HepG2 (cell line): ENCODE measurements around the gene ATG2A. TPM values are rescaled to one million over a fixed set of nuclear protein-coding genes. Genes with fewer than 3 reads are reported as not detected.

ENCODE experiments used
- ARNTL ChIP-seq: sonication (generic); formaldehyde crosslinking; IDR thresholded peaks from 2 replicates; pipeline ENCODE4 v1.4.0; 2020; ENCODE audit warnings: mild to moderate bottlenecking, missing genetic modification reagents
- CBX5 ChIP-seq: sonication (generic); formaldehyde crosslinking; IDR thresholded peaks from 2 replicates; pipeline ENCODE4 v1.4.0; 2020; ENCODE audit warnings: missing genetic modification reagents, borderline replicate concordance
- CCDC6 ChIP-seq: sonication (generic); formaldehyde crosslinking; IDR thresholded peaks from 2 replicates; pipeline ENCODE4 v1.8.1; 2022; ENCODE audit warnings: mild to moderate bottlenecking, missing genetic modification reagents, moderate library complexity
- CHD4 ChIP-seq: fragments of 200-600 bp; sonication (generic); IDR thresholded peaks from 2 replicates; pipeline ENCODE4 v1.7.0; 2017; ENCODE audit warnings: mild to moderate bottlenecking, low read length, borderline replicate concordance
- DNMT3B ChIP-seq: conservative IDR thresholded peaks from 2 replicates; pipeline ENCODE4 v1.6.1; 2016; ENCODE audit warnings: missing biosample characterization, control low read depth
- ELF4 ChIP-seq: sonication (generic); formaldehyde crosslinking; IDR thresholded peaks from 2 replicates; pipeline ENCODE4 v1.5.0; 2020; ENCODE audit warnings: missing genetic modification reagents, mild to moderate bottlenecking, moderate library complexity, borderline replicate concordance
- FOXO1 ChIP-seq: sonication (generic); formaldehyde crosslinking; IDR thresholded peaks from 2 replicates; pipeline ENCODE4 v1.4.0; 2020; ENCODE audit warnings: missing genetic modification reagents
- KMT2B ChIP-seq: IDR thresholded peaks from 2 replicates; pipeline ENCODE4 v1.6.1; 2016; ENCODE audit warnings: missing genetic modification reagents, missing compliant biosample characterization
- MAFG ChIP-seq: sonication (generic); formaldehyde crosslinking; IDR thresholded peaks from 2 replicates; pipeline ENCODE4 v1.5.1; 2020; ENCODE audit warnings: mild to moderate bottlenecking, missing genetic modification reagents
- NFKBIZ ChIP-seq: IDR thresholded peaks from 2 replicates; pipeline ENCODE4 v1.6.1; 2018; ENCODE audit warnings: missing genetic modification reagents, missing compliant biosample characterization
- NR1H2 ChIP-seq: sonication (generic); formaldehyde crosslinking; IDR thresholded peaks from 2 replicates; pipeline ENCODE4 v1.8.1; 2022; ENCODE audit warnings: low read depth, missing genetic modification reagents, borderline replicate concordance
- PCBP1 ChIP-seq: fragments of 200-400 bp; formaldehyde crosslinking; IDR thresholded peaks from 2 replicates; pipeline ENCODE4 v1.6.1; 2017; ENCODE audit warnings: mild to moderate bottlenecking, low read depth, low read length, borderline replicate concordance
- PHF8 ChIP-seq: sonication (generic); formaldehyde crosslinking; IDR thresholded peaks from 2 replicates; pipeline ENCODE4 v1.5.0; 2020; ENCODE audit warnings: missing genetic modification reagents
- SP1 ChIP-seq, 2 experiments: fragments of 450-650 bp in 1 of 2; sonication (generic) in 1 of 2; formaldehyde crosslinking in 1 of 2; IDR thresholded peaks; 2 replicates each; pipeline versions ENCODE4 v1.4.0 to v1.6.1; 2016 to 2020; ENCODE audit warnings: missing genetic modification reagents in 1 of 2
- SP140L ChIP-seq: sonication (generic); formaldehyde crosslinking; IDR thresholded peaks from 2 replicates; pipeline ENCODE4 v1.4.0; 2020; ENCODE audit warnings: missing genetic modification reagents, borderline replicate concordance
- WIZ ChIP-seq: sonication (generic); formaldehyde crosslinking; IDR thresholded peaks from 2 replicates; pipeline ENCODE4 v1.5.1; 2020; ENCODE audit warnings: mild to moderate bottlenecking, missing genetic modification reagents
- ZFP1 ChIP-seq: IDR thresholded peaks from 2 replicates; pipeline ENCODE4 v1.6.1; 2016
- ZNF160 ChIP-seq: sonication (generic); formaldehyde crosslinking; IDR thresholded peaks from 2 replicates; pipeline ENCODE4 v1.8.0; 2022; ENCODE audit warnings: mild to moderate bottlenecking, inconsistent platforms, missing genetic modification reagents
- ZNF256 ChIP-seq: sonication (generic); formaldehyde crosslinking; conservative IDR thresholded peaks from 2 replicates; pipeline ENCODE4 v1.4.0; 2020; ENCODE audit warnings: missing genetic modification reagents
- ZNF260 ChIP-seq: sonication (generic); formaldehyde crosslinking; IDR thresholded peaks from 2 replicates; pipeline ENCODE4 v1.4.0; 2020; ENCODE audit warnings: missing genetic modification reagents, low read depth, mild to moderate bottlenecking, borderline replicate concordance
- ZNF556 ChIP-seq: sonication (generic); formaldehyde crosslinking; IDR thresholded peaks from 2 replicates; pipeline ENCODE4 v1.4.0; 2020; ENCODE audit warnings: mild to moderate bottlenecking, missing genetic modification reagents, borderline replicate concordance
- ZNF589 ChIP-seq: sonication (generic); formaldehyde crosslinking; conservative IDR thresholded peaks from 2 replicates; pipeline ENCODE4 v1.8.0; 2022; ENCODE audit warnings: mild to moderate bottlenecking, moderate library complexity, missing genetic modification reagents
- ZSCAN5A ChIP-seq: sonication (generic); formaldehyde crosslinking; IDR thresholded peaks from 2 replicates; pipeline ENCODE4 v1.8.0; 2022; ENCODE audit warnings: mild to moderate bottlenecking, missing genetic modification reagents, borderline replicate concordance
- polyA plus RNA-seq, 8 experiments: library from polyadenylated mRNA; depleted of rRNA in 3 of 8; stranded (reverse) in 7 of 8; unstranded in 1 of 8; fragments of >200 nt; fragmentation: Illumina TruSeq in 4 of 8; extraction: Trizol in 4 of 8; gene quantifications; 2 replicates each; pipeline versions ENCODE4 v1.2.1 to v1.2.3, GENCODE V29; 2011 to 2016; ENCODE audit warnings: low read depth in 4 of 8, missing spikeins in 1 of 8, mixed read lengths in 1 of 8; ENCODE audit not compliant: insufficient read depth in 1 of 8
- total RNA-seq, 5 experiments: library from RNA; depleted of rRNA; stranded (reverse); fragments of >200 nt; fragmentation: Illumina TruSeq; extraction: Trizol; gene quantifications; 2 replicates each; pipeline ENCODE4 v1.2.3, GENCODE V29; 2016; ENCODE audit warnings: low read depth in 1 of 5
- TF ChIP-seq, protein P1 (sequence below): sonication (generic); formaldehyde crosslinking; conservative IDR thresholded peaks from 2 replicates; pipeline ENCODE4 v1.8.1; 2023; ENCODE audit warnings: missing genetic modification reagents
- TF ChIP-seq, protein P2 (sequence below): sonication (generic); formaldehyde crosslinking; IDR thresholded peaks from 2 replicates; pipeline ENCODE4 v1.4.0; 2020; ENCODE audit warnings: missing genetic modification reagents

The ATG2A gene
- total and polyA plus RNA-seq, 2 of the 13 experiments (the other 11 are each of a cell fraction or from before 2014, with no cell fraction given): 6.7 to 8.0 TPM

GRCh38 chr11:64893194-64894069 lies 23.6 kb downstream of the ATG2A start (continued):
- TF ChIP-seq MAFG (CRISPR knock-in tag) (no peak), NFKBIZ (peak; percentile 53; the same call in 1 of the 2 replicates), CBX5 (CRISPR knock-in tag) (peak; percentile 67; the same call in 1 of the 2 replicates), ZNF256 (0 out of 2 replicates have a peak, but pooled peaks have one; percentile 7), DNMT3B (CRISPR knock-in tag) (no peak), NR1H2 (no peak), ARNTL (CRISPR knock-in tag) (peak; percentile 61; the same call in 1 of the 2 replicates), ZNF556 (CRISPR knock-in tag) (peak; percentile 78; the same call in 1 of the 2 replicates), ZSCAN5A (CRISPR knock-in tag) (no peak; the same call in 1 of the 2 replicates), ZNF160 (CRISPR knock-in tag) (no peak), ELF4 (CRISPR knock-in tag) (peak; percentile 91), FOXO1 (peak; percentile 81), ZFP1 (CRISPR knock-in tag) (no peak), WIZ (0 out of 2 replicates have a peak, but pooled peaks have one; percentile 12), PHF8 (peak; percentile 79), SP140L (no peak), CCDC6 (CRISPR knock-in tag) (no peak), ZNF260 (no peak), SP1 (IDR thresholded peaks at IDR 0.05) (no peak), SP1 (CRISPR knock-in tag; IDR thresholded peaks at IDR 0.05) (no peak; the same call in none of the 2 replicates), ZNF589 (CRISPR knock-in tag) (no peak), CHD4 (no peak), KMT2B (peak; percentile 68; the same call in 1 of the 2 replicates), PCBP1 (0 out of 2 replicates have a peak, but pooled peaks have one; percentile 12)
- TF ChIP-seq, protein P1, sequence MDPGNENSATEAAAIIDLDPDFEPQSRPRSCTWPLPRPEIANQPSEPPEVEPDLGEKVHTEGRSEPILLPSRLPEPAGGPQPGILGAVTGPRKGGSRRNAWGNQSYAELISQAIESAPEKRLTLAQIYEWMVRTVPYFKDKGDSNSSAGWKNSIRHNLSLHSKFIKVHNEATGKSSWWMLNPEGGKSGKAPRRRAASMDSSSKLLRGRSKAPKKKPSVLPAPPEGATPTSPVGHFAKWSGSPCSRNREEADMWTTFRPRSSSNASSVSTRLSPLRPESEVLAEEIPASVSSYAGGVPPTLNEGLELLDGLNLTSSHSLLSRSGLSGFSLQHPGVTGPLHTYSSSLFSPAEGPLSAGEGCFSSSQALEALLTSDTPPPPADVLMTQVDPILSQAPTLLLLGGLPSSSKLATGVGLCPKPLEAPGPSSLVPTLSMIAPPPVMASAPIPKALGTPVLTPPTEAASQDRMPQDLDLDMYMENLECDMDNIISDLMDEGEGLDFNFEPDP: no peak
- TF ChIP-seq, protein P2, sequence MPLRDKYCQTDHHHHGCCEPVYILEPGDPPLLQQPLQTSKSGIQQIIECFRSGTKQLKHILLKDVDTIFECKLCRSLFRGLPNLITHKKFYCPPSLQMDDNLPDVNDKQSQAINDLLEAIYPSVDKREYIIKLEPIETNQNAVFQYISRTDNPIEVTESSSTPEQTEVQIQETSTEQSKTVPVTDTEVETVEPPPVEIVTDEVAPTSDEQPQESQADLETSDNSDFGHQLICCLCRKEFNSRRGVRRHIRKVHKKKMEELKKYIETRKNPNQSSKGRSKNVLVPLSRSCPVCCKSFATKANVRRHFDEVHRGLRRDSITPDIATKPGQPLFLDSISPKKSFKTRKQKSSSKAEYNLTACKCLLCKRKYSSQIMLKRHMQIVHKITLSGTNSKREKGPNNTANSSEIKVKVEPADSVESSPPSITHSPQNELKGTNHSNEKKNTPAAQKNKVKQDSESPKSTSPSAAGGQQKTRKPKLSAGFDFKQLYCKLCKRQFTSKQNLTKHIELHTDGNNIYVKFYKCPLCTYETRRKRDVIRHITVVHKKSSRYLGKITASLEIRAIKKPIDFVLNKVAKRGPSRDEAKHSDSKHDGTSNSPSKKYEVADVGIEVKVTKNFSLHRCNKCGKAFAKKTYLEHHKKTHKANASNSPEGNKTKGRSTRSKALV (CRISPR knock-in tag): peak; percentile 65; the same call in 1 of the 2 replicates
